Adrenal gland (tissue), 5 donors: ENCODE results near the gene TNRC18.

Source experiments
- POLR2A ChIP-seq, 2 donors: fragments of 450-650 bp; IDR thresholded peaks; one replicate each; pipeline ENCODE4 v1.6.1; 2017; ENCODE audit warnings: antibody characterized with exemption in 2 of 2, mild to moderate bottlenecking in 2 of 2, moderate library complexity in 1 of 2
- TF ChIP-seq, protein P1 (sequence below), 6 experiments: fragments of 450-650 bp in 4 of 6; fragments of 200-600 bp in 2 of 6; sonication (generic) in 1 of 6; IDR thresholded peaks; 1 replicate in 5 of 6; 2 replicates in 1 of 6; pipeline versions ENCODE4 v1.5.1 to v1.8.0; 2016 to 2021; ENCODE audit warnings: antibody characterized with exemption in 6 of 6, mild to moderate bottlenecking in 2 of 6, moderate library complexity in 1 of 6
- donor health status: DM: no; HTN: no; CAD: no.

DNA sequence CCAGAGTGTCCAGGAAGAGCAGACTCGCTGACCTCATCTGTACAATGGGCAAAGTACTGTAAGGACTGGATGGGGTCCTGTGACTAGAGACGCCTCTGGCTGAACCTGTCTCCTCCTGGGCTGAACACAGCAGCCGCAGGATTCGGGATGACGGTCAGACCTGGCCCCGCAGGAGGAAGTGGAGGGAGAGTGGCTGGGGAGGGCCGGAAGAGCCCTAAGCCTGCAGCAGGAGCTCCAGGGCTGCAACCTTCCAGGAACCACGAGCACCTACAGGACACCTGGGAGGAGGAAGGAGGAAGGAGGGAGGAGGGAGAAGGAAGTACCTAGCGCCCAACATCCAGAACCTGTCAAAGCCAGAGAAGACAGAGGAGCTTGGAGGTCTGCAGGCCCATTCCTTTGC lies 30.3 kb downstream of the TNRC18 start:
- TF ChIP-seq POLR2A (IDR thresholded peaks at IDR 0.05) = no peak
- TF ChIP-seq, protein P1, sequence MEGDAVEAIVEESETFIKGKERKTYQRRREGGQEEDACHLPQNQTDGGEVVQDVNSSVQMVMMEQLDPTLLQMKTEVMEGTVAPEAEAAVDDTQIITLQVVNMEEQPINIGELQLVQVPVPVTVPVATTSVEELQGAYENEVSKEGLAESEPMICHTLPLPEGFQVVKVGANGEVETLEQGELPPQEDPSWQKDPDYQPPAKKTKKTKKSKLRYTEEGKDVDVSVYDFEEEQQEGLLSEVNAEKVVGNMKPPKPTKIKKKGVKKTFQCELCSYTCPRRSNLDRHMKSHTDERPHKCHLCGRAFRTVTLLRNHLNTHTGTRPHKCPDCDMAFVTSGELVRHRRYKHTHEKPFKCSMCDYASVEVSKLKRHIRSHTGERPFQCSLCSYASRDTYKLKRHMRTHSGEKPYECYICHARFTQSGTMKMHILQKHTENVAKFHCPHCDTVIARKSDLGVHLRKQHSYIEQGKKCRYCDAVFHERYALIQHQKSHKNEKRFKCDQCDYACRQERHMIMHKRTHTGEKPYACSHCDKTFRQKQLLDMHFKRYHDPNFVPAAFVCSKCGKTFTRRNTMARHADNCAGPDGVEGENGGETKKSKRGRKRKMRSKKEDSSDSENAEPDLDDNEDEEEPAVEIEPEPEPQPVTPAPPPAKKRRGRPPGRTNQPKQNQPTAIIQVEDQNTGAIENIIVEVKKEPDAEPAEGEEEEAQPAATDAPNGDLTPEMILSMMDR (IDR thresholded peaks at IDR 0.05) = no peak
